ENCODE measurements around the gene SLC2A4RG.

DNA sequence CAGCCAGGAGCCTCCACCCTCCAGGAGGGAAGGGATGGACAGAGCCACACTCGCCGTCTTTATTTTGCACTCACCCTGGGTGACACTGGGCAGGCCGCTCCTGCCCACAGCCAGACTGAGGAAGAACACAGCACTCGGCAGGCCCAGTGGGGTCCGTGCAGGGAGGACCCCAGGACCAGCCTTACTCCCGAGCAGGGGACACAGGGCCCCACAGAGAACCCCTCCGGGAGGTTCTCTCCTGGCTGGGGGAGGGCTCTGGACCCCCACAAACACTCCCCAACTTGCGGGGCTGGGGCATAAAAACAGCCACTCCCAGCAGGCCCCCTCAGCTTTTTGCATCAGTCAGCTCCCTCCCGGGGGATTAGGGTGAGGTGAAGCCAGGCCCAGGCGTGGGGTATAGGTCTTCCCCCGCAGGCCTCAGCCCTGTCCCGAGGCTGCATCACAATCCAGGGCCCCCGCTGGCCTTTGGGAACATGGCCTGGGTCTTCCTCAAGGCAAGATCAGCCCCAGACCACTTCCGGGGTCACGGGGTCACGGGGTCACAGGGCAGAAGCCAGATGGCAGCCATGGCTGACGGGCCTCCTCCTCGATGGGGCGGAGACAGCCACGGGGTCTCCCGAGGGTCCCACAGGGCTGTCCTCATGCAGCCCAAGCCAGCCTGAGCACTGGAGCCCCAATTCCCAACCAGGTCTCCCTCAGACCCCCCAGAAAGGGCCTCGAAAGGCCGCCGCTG lies 39.9 kb upstream of the SLC2A4RG start:
- TF ChIP-seq CTCF (IDR thresholded peaks at IDR 0.05) (no peak), POLR2AphosphoS5 (IDR thresholded peaks at IDR 0.05; ENCODE audit: low read depth, low read length) (0 out of 2 replicates have a peak, but pooled peaks have one; percentile 5), TEAD4 (IDR thresholded peaks at IDR 0.05; ENCODE audit: borderline replicate concordance, insufficient read depth) (no peak), RCOR1 (IDR thresholded peaks at IDR 0.05; ENCODE audit: low read length) (no peak), GATA2 (CRISPR knock-in tag; IDR thresholded peaks at IDR 0.05) (no peak), EZH2phosphoT487 (IDR thresholded peaks at IDR 0.05; ENCODE audit: borderline replicate concordance, low read depth) (no peak), ELF1 (IDR thresholded peaks at IDR 0.05) (0 out of 2 replicates have a peak, but pooled peaks have one; percentile 22)

Data from SK-N-SH (cell line).